Naive thymus-derived CD4-positive, alpha-beta T cell (primary cell): ENCODE measurements around the gene TFPI2. TPM values are rescaled to one million over a fixed set of nuclear protein-coding genes. Genes with fewer than 3 reads are reported as not detected.

Experiments
- ATAC-seq: fragments of 150-1000 bp; cut with Tn5 transposase; 2 replicates; pipeline ENCODE4 v1.10.0; 2021; ENCODE audit warnings: mild to moderate bottlenecking, moderate library complexity
- CTCF ChIA-PET: fragments of 350-600 bp; sonication (Branson Sonifier 250); formaldehyde crosslinking; loops from one replicate; lab custom pipeline; 2021; ENCODE audit warnings: antibody characterized with exemption; lab: Charles Lee
- POLR2A ChIA-PET: fragments of 350-600 bp; sonication (Branson Sonifier 250); formaldehyde crosslinking; loops from one replicate; lab custom pipeline; 2021; ENCODE audit warnings: antibody characterized with exemption, inconsistent platforms; lab: Charles Lee
- DNase-seq, 9 donors: peaks; one replicate each; pipeline versions ENCODE4 v3.0.0 to v3.0.0-alpha.2; 2020 to 2022; ENCODE audit warnings: mixed read lengths in 1 of 9
- H3K27ac ChIP-seq: one replicate; pipeline ENCODE4 v1.7.0; 2013; ENCODE audit warnings: mild to moderate bottlenecking, low read depth, low read length, moderate library complexity
- H3K27me3 ChIP-seq, 2 donors: one replicate each; pipeline ENCODE4 v1.7.0; 2013; ENCODE audit warnings: low read length in 2 of 2, mild to moderate bottlenecking in 2 of 2, moderate library complexity in 2 of 2; ENCODE audit not compliant: control insufficient read depth in 2 of 2, insufficient read depth in 2 of 2
- H3K36me3 ChIP-seq, 3 experiments: 1 replicate in 2 of 3; 2 replicates in 1 of 3; pipeline ENCODE4 v1.7.0; 2013; ENCODE audit warnings: low read length in 3 of 3, mild to moderate bottlenecking in 3 of 3, moderate library complexity in 1 of 3; ENCODE audit not compliant: insufficient read depth in 3 of 3, control insufficient read depth in 2 of 3
- H3K4me1 ChIP-seq, 2 donors: one replicate each; pipeline ENCODE4 v1.7.0; 2013; ENCODE audit warnings: low read length in 2 of 2, mild to moderate bottlenecking in 2 of 2, moderate library complexity in 1 of 2; ENCODE audit not compliant: control insufficient read depth in 2 of 2, insufficient read depth in 2 of 2
- H3K4me3 ChIP-seq: 2 replicates; pipeline ENCODE4 v1.7.0; 2013; ENCODE audit warnings: mild to moderate bottlenecking, low read length
- H3K9me3 ChIP-seq, 3 experiments: 1 replicate in 2 of 3; 2 replicates in 1 of 3; pipeline ENCODE4 v1.7.0; 2013; ENCODE audit warnings: low read length in 3 of 3; ENCODE audit not compliant: control insufficient read depth in 2 of 3
- H3K27ac Mint-ChIP-seq, 9 donors: one replicate each; pipeline ENCODE4 v1.8.0; 2020 to 2022; ENCODE audit warnings: mixed read lengths in 9 of 9, mild to moderate bottlenecking in 8 of 9, moderate library complexity in 5 of 9, inconsistent platforms in 2 of 9
- H3K27me3 Mint-ChIP-seq, 5 donors: one replicate each; pipeline ENCODE4 v1.8.0; 2021 to 2022; ENCODE audit warnings: mixed read lengths in 5 of 5, mild to moderate bottlenecking in 1 of 5
- H3K36me3 Mint-ChIP-seq, 5 donors: one replicate each; pipeline ENCODE4 v1.8.0; 2020 to 2022; ENCODE audit warnings: mixed read lengths in 5 of 5, mild to moderate bottlenecking in 3 of 5, inconsistent platforms in 1 of 5
- H3K4me1 Mint-ChIP-seq, 7 donors: one replicate each; pipeline ENCODE4 v1.8.0; 2020 to 2022; ENCODE audit warnings: mixed read lengths in 7 of 7, mild to moderate bottlenecking in 3 of 7, inconsistent platforms in 1 of 7
- H3K4me3 Mint-ChIP-seq, 10 donors: one replicate each; pipeline ENCODE4 v1.8.0; 2020 to 2022; ENCODE audit warnings: mild to moderate bottlenecking in 10 of 10, mixed read lengths in 10 of 10, moderate library complexity in 6 of 10, inconsistent platforms in 2 of 10
- H3K9me3 Mint-ChIP-seq, 11 donors: one replicate each; pipeline ENCODE4 v1.8.0; 2020 to 2022; ENCODE audit warnings: mixed read lengths in 11 of 11, mild to moderate bottlenecking in 4 of 11, inconsistent platforms in 1 of 11, moderate library complexity in 1 of 11
- intact Hi-C, 2 donors: fragments of 100-400 bp; cut with micrococcal nuclease; formaldehyde crosslinking; loops; one replicate each; pipeline ENCODE4 v1.15.1; 2023
- polyA plus RNA-seq, 2 donors: library from polyadenylated mRNA; unstranded; fragments of 300-500 nt; fragmentation: Illumina TruSeq; gene quantifications; one replicate each; pipeline ENCODE4 v1.2.3, GENCODE V29; 2021
- total RNA-seq, 6 experiments: library from RNA in 5 of 6; stranded (reverse) in 5 of 6; gene quantifications; 1 replicate in 5 of 6; 2 replicates in 1 of 6; pipeline ENCODE4 v1.2.3 and lab custom pipeline; 2021 to 2026

Gene TFPI2
- total and polyA plus RNA-seq, 7 experiments from 2014 or later = 0.71 to 0.77 TPM; not detected in 5

GRCh38 chr7:93895859-93896600, 5.5 kb upstream of the TFPI2 start:
- POLR2A ChIA-PET = no interaction called here

GRCh38 chr7:93894966-93895640, 4.5 kb upstream of the TFPI2 start:
- ATAC-seq (no peak), DNase-seq (no peak)
- H3K27me3 ChIP-seq = no peaks in the 10 kb centered on the region
- ChIA-PET CTCF (no interaction called here), POLR2A (no interaction called here)
- no peaks in the 10 kb centered on the region for H3K36me3 Mint-ChIP-seq
- H3K27me3 Mint-ChIP-seq = peaks cover 34 to 51% (median 46%) of the 10 kb centered on the region in 5 donors
- no peaks in the 10 kb centered on the region for H3K4me1 ChIP-seq
- peaks cover 0 to 5% (median 0%) of the 10 kb centered on the region in 11 donors for H3K9me3 Mint-ChIP-seq
- no peaks in the 10 kb centered on the region for H3K36me3 ChIP-seq
- H3K4me1 Mint-ChIP-seq = peaks cover 2 to 6% (median 3%) of the 10 kb centered on the region in 7 donors
- H3K27ac ChIP-seq = no peak overlapping the region
- no peak overlapping the region for H3K4me3 Mint-ChIP-seq
- H3K9me3 ChIP-seq = no peaks in the 10 kb centered on the region
- no peak overlapping the region for H3K4me3 ChIP-seq
- H3K27ac Mint-ChIP-seq = no peak overlapping the region
- intact Hi-C loops = no loop called here

More at GRCh38 chr7:93895859-93896600, 5.5 kb upstream of the TFPI2 start:
- peaks cover 26 to 47% (median 43%) of the 10 kb centered on the region in 5 donors for H3K27me3 Mint-ChIP-seq
- Histone ChIP-seq H3K36me3 (no peaks in the 10 kb centered on the region), H3K9me3 (no peaks in the 10 kb centered on the region), H3K4me3 (no peak overlapping the region), H3K27me3 (no peaks in the 10 kb centered on the region), H3K4me1 (no peaks in the 10 kb centered on the region), H3K27ac (no peak overlapping the region)
- H3K9me3 Mint-ChIP-seq = peaks cover 0 to 5% (median 0%) of the 10 kb centered on the region in 11 donors
- no peak overlapping the region for H3K4me3 Mint-ChIP-seq
- CTCF ChIA-PET = no interaction called here
- intact Hi-C loops = no loop called here
- DNase-seq (no peak), ATAC-seq (no peak)
- no peak overlapping the region for H3K27ac Mint-ChIP-seq
- H3K4me1 Mint-ChIP-seq = peaks cover 0 to 3% (median 0%) of the 10 kb centered on the region in 7 donors
- no peaks in the 10 kb centered on the region for H3K36me3 Mint-ChIP-seq

- Mint-ChIP-seq H3K27me3 (peaks cover 40 to 51% (median 46%) of the 10 kb centered on the region in 5 donors), H3K4me1 (peaks cover 8 to 12% (median 9%) of the 10 kb centered on the region in 7 donors), H3K4me3 (no peak overlapping the region), H3K27ac (no peak overlapping the region), H3K9me3 (peaks cover 0 to 8% (median 0%) of the 10 kb centered on the region in 11 donors), H3K36me3 (no peaks in the 10 kb centered on the region)
- Histone ChIP-seq H3K27me3 (no peaks in the 10 kb centered on the region), H3K9me3 (no peaks in the 10 kb centered on the region), H3K4me1 (no peaks in the 10 kb centered on the region), H3K4me3 (no peak overlapping the region), H3K27ac (no peak overlapping the region), H3K36me3 (no peaks in the 10 kb centered on the region)
- ChIA-PET CTCF (no interaction called here), POLR2A (no interaction called here)
- no peak for DNase-seq
- intact Hi-C loops = no loop called here
- no peak for ATAC-seq
These were observed 3.9 kb upstream of the TFPI2 start for GRCh38 chr7:93894426-93894825.

GRCh38 chr7:93890041-93890463, 501 bp downstream of the TFPI2 start:
- peaks cover 54 to 66% (median 59%) of the 10 kb centered on the region in 5 donors for H3K27me3 Mint-ChIP-seq
- H3K4me3 ChIP-seq = no peak overlapping the region
- POLR2A ChIA-PET = no interaction called here

GRCh38 chr7:93889261-93889660, 1.3 kb downstream of the TFPI2 start:
- Histone ChIP-seq H3K9me3 (no peaks in the 10 kb centered on the region), H3K27me3 (peaks cover 0 to 4% of the 10 kb centered on the region in 2 donors), H3K36me3 (no peaks in the 10 kb centered on the region), H3K27ac (no peak overlapping the region), H3K4me1 (no peaks in the 10 kb centered on the region), H3K4me3 (no peak overlapping the region)
- Mint-ChIP-seq H3K36me3 (no peaks in the 10 kb centered on the region), H3K27ac (no peak overlapping the region), H3K27me3 (peaks cover 54 to 66% (median 59%) of the 10 kb centered on the region in 5 donors), H3K4me1 (peaks cover 8 to 13% (median 10%) of the 10 kb centered on the region in 7 donors), H3K4me3 (peak overlapping the region in 3 of 10 donors; percentile 43 to 77 (median 65)), H3K9me3 (peaks cover 0 to 8% (median 0%) of the 10 kb centered on the region in 11 donors)
- ChIA-PET CTCF (no interaction called here), POLR2A (no interaction called here)
- DNase-seq (no peak), ATAC-seq (no peak)
- intact Hi-C loops = no loop called here

More at GRCh38 chr7:93890041-93890463, 501 bp downstream of the TFPI2 start:
- Mint-ChIP-seq H3K36me3 (no peaks in the 10 kb centered on the region), H3K9me3 (peaks cover 0 to 8% (median 0%) of the 10 kb centered on the region in 11 donors), H3K4me3 (peak overlapping the region in 8 of 10 donors; percentile 43 to 77 (median 66)), H3K4me1 (peaks cover 8 to 13% (median 10%) of the 10 kb centered on the region in 7 donors), H3K27ac (no peak overlapping the region)
- intact Hi-C loops = no loop called here
- ATAC-seq (no peak), DNase-seq (peak in 1 of 9 donors; percentile 20)
- Histone ChIP-seq H3K36me3 (no peaks in the 10 kb centered on the region), H3K4me1 (no peaks in the 10 kb centered on the region), H3K27ac (no peak overlapping the region), H3K9me3 (no peaks in the 10 kb centered on the region), H3K27me3 (peaks cover 0 to 4% of the 10 kb centered on the region in 2 donors)
- CTCF ChIA-PET = no interaction called here

GRCh38 chr7:93884541-93884940, 6.0 kb downstream of the TFPI2 start:
- peaks cover 0 to 5% (median 0%) of the 10 kb centered on the region in 11 donors for H3K9me3 Mint-ChIP-seq
- H3K4me3 ChIP-seq = no peak overlapping the region
- no peak for ATAC-seq
- H3K36me3 Mint-ChIP-seq = no peaks in the 10 kb centered on the region
- POLR2A ChIA-PET = no interaction called here
- no peaks in the 10 kb centered on the region for H3K4me1 ChIP-seq
- no peak overlapping the region for H3K4me3 Mint-ChIP-seq
- H3K9me3 ChIP-seq = no peaks in the 10 kb centered on the region
- peaks cover 0 to 2% (median under 1%) of the 10 kb centered on the region in 7 donors for H3K4me1 Mint-ChIP-seq
- H3K27me3 Mint-ChIP-seq = peaks cover 23 to 29% (median 24%) of the 10 kb centered on the region in 5 donors
- intact Hi-C loops = no loop called here
- H3K36me3 ChIP-seq = no peaks in the 10 kb centered on the region
- no peak overlapping the region for H3K27ac Mint-ChIP-seq
- no peak overlapping the region for H3K27ac ChIP-seq
- CTCF ChIA-PET = no interaction called here
- DNase-seq = no peak
- peaks cover 0 to 4% of the 10 kb centered on the region in 2 donors for H3K27me3 ChIP-seq
